ENCODE data around the gene ACIN1. TPM values are rescaled to one million over a fixed set of nuclear protein-coding genes. Genes with fewer than 3 reads are reported as not detected.
"Not testable (repeated sequence)": the region's sequence is repeated elsewhere in the genome, so short reads cannot be mapped to it uniquely, and the experiment has no call there.

Gene ACIN1
- polyA plus RNA-seq, 3 donors, result 43.6 to 81.4 (median 79.3) TPM

GRCh38 chr14:23013749-23014054, 81.2 kb downstream of the ACIN1 start:
- 92 to 93% (median 93%) methylated on average over 5 of the region's 5 CpGs for WGBS, 3 donors
- H3K27ac ChIP-seq (ENCODE audit: low read depth, low read length), result not testable (repeated sequence)

- 67 to 82% (median 72%) methylated on average over 6 of the region's 6 CpGs for WGBS, 3 donors
- no peak overlapping the region for H3K27ac ChIP-seq (ENCODE audit: low read depth, low read length)
These were observed 81.7 kb downstream of the ACIN1 start for GRCh38 chr14:23013054-23013748.

GRCh38 chr14:23009939-23010726, 84.8 kb downstream of the ACIN1 start, which contains the start of gene C14orf93:
Gene C14orf93, minus strand, starts transcription at chr14:23010143. Its CDS starts 11,120 bp downstream, at chr14:22999023.
- 1 to 3% (median 1%) methylated on average over 40 of the region's 40 CpGs for WGBS, 3 donors
- H3K27ac ChIP-seq (ENCODE audit: low read depth, low read length), result no peak within 1 kb of the TSS

GRCh38 chr14:23009483-23009938, 85.4 kb downstream of the ACIN1 start:
- WGBS, 3 donors, result 10 to 21% (median 13%) methylated on average over 8 of the region's 8 CpGs
- H3K27ac ChIP-seq (ENCODE audit: low read depth, low read length), result no peak overlapping the region

- no peak overlapping the region for H3K27ac ChIP-seq (ENCODE audit: low read depth, low read length)
- 13 to 38% (median 26%) methylated on average over 3 of the region's 3 CpGs for WGBS, 3 donors
These were observed 86.1 kb downstream of the ACIN1 start for GRCh38 chr14:23008831-23009230.

Other genes with a start within 250 kb of the ACIN1 start
- 10 to 100 TPM; 43.8 to 91.5 (median 50.6) TPM for gene LRP10, start 223.4 kb downstream of the ACIN1 start, polyA plus RNA-seq
- under 1 TPM in 2 of 3 donors, not detected in 1; 0.22 to 0.51 TPM for gene REM2, start 211.9 kb downstream of the ACIN1 start, polyA plus RNA-seq
- 10 to 100 TPM; 20.1 to 36.9 (median 34.6) TPM for gene RBM23, start 176.0 kb downstream of the ACIN1 start, polyA plus RNA-seq
- 10 to 100 TPM; 30.8 to 46.0 (median 32.7) TPM for gene PRMT5, start 165.8 kb downstream of the ACIN1 start, polyA plus RNA-seq
- 10 to 100 TPM; 28.3 to 45.7 (median 30.9) TPM for gene HAUS4, start 138.0 kb downstream of the ACIN1 start, polyA plus RNA-seq
- gene AJUBA, start 112.6 kb downstream of the ACIN1 start, polyA plus RNA-seq, result 1 to 10 TPM; 1.6 to 3.4 (median 2.0) TPM
- 10 to 100 TPM in 1 of 3 donors, 1 to 10 TPM in 2; 4.8 to 13.5 (median 6.2) TPM for gene C14orf93, start 85.0 kb downstream of the ACIN1 start, polyA plus RNA-seq
- gene PSMB5, start 60.2 kb downstream of the ACIN1 start, polyA plus RNA-seq, result 100 to 1,000 TPM in 2 of 3 donors, 10 to 100 TPM in 1; 78.0 to 152 (median 140) TPM
- not detected for gene PSMB11, start 52.9 kb downstream of the ACIN1 start, polyA plus RNA-seq
- 1 to 10 TPM; 1.9 to 7.0 (median 4.4) TPM for gene CDH24, start 37.6 kb downstream of the ACIN1 start, polyA plus RNA-seq
- 10 to 100 TPM; 16.3 to 54.9 (median 45.0) TPM for gene C14orf119, start 369 bp upstream of the ACIN1 start, polyA plus RNA-seq
- gene CIROP, start 9.9 kb upstream of the ACIN1 start, polyA plus RNA-seq, result under 1 TPM in 2 of 3 donors, not detected in 1; 0.03 to 0.56 TPM
- 1 to 10 TPM in 1 of 3 donors, under 1 TPM in 1, not detected in 1; 0.15 to 2.8 TPM for gene CEBPE, start 24.1 kb upstream of the ACIN1 start, polyA plus RNA-seq
- gene SLC7A8, start 88.5 kb upstream of the ACIN1 start, polyA plus RNA-seq, result 10 to 100 TPM; 16.8 to 41.5 (median 25.9) TPM
- gene RNF212B, start 142.8 kb upstream of the ACIN1 start, polyA plus RNA-seq, result under 1 TPM in 2 of 3 donors, not detected in 1; 0.06 to 0.14 TPM
- gene HOMEZ, start 191.0 kb upstream of the ACIN1 start, polyA plus RNA-seq, result 1 to 10 TPM; 3.5 to 6.4 (median 3.8) TPM
- gene PPP1R3E, start 207.7 kb upstream of the ACIN1 start, polyA plus RNA-seq, result 10 to 100 TPM in 1 of 3 donors, 1 to 10 TPM in 2; 6.0 to 16.1 (median 6.2) TPM
- 100 to 1,000 TPM in 1 of 3 donors, 10 to 100 TPM in 2; 37.9 to 122 (median 58.9) TPM for gene BCL2L2, start 211.7 kb upstream of the ACIN1 start, polyA plus RNA-seq
- 100 to 1,000 TPM in 2 of 3 donors, 10 to 100 TPM in 1; 50.4 to 124 (median 110) TPM for gene PABPN1, start 226.3 kb upstream of the ACIN1 start, polyA plus RNA-seq